Hematopoietic multipotent progenitor cell treated with erythropoietin and hydrocortisone succinate and interleukin-3 and kit ligand, for 15 days (in vitro differentiated cells): Measurements from ENCODE around the gene HIC1.

Source experiments
- DNase-seq: peaks from one replicate; pipeline ENCODE4 v3.0.0-alpha.2; 2015; ENCODE audit warnings: low spot score

The HIC1 gene

DNA sequence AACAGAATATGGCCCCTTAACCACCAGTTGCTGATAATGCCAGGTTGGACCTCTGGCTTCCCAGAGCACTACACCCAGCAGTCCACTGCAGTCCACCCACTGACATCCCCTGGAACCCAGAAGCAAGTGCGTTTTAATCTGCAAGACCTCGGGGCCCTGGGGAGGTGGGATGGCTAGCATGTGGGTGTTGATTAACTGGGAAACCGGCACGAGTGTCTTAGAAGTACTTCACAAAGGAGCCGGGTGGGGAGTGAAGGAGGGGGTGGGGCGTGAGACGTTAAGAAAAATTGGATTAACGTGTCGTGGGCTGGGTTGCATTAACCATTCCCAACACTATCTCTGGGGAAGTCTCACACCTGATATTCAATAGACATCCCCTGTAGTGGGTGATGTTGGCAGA lies 6.1 kb upstream of the HIC1 start:
- no peak for DNase-seq

DNA sequence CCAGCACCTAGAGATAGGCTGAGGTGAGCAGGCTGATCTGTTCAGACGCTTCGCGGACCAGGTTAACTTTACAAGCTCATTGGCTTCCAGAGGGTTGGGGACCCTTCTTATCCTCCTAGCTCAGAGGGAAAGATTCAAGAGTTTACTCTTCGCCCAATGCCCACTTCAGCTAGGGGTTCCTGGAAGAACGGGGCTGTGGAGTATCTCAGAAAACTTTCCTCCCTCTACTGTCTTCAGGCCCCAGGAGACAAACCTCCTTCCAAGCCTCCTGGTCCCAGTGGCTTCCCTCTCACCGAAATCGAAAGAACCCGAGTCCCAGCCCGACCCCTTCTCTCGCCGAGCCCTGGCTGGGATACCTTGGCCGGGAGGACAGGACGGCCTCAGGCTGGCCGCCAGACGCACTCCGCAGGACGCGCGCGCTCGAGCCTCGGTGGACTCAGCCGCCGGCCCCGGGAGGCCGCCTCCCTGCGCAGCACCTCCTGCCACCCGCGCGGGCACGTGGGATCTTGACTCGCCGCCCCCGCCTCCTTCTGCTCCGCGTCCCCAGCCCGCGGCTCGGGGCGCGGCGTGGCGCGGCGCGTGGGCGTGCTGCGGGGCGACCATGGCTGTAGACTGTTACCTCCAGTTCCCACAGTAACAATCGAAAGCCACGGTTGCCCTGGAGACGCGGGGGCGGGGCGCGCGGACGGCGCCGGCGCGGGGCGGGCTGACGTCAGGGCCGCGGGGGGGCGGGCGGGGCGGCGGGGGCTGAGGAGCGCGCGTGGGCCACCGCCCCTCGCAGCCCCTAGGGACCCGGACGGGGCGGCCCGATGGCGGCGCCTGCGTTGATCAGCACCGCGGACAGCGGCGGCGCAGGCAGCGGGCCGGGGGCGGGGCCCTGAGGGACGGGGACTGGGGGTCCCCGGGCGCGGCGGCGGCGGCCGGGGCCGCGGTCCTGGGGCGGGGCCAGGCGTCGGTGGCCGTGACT lies 5.3 kb upstream of the HIC1 start:
- DNase-seq = peak; percentile 87

DNA sequence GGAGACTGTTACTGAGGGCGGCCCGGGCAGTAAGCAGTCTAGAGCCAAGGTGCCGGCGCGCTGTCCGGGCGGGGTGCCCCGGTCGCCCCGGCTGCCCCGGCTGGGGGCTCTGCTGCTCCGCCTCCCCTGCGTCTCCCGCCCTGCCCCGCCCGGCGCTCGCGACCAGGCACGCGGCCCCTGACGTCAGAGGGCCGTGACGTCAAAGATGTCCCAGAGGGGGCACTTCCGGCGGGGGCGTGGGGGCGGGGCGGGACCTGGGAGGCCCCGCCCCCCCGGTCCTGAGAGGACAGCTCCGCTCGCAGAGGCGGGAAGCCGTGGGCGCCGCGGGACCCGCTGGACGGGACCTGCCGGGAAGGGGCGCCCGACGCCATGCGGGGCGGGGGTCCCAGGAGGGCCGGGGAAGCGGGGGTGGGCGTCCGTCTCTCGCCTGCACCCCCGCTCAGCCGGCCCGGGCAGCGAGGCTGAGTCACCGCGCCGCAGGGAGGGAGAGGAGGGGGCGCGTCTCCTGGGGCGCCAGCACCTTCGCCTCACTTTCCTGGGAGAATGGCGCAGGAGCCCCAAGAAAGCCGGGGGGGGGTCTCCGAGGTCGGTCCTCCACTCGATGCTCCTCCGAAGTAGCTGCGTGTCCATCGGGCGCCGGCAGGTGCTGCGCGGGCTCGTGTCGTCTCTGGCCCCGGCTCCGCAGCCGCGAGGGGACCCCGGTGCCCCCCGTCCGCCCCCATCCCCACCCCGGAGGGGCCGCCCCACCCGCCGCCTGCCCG lies 4.4 kb upstream of the HIC1 start:
- peak; percentile 74 for DNase-seq

DNA sequence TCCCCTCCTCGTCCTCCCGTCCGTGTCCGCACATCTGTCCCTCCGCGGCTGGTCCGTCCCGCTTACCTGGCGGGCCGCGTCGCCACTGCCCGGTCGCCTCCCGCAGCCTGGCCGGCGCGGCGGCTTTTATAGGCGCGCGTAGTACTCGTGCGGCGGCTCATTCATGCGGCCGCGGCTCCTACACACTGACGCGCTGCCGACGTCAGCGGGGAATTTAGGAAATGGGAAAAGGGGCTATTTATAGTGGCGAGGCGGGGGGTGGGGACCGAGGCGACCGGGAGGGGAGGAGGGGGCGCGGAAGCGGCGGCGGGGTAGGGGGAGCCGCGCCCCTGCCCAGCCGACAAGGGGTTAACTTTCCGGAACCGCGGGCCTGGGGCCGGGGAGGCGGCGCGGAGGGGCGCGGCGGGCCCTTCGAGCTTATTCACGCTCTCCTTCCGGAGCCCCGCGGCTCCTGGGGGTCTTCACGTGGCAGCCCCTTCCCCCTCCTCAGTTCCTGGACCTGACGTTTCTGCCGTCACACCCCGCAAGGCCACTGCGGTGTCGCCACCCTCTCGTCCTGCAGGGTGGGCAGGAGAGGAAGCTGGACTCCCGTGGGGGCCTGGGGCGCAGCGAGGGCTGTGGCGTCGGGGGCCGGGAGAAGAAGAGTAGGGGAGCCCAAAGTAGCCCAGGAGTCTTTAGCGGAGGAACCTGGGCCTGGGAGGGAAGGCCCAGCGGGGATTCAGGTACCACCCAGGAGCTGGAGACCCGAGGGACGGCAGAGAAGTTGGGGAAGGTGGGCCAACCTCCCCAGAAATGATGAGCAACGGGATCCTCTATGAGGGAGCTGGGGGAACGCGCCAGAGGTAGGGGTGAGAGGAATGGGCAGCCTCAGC lies 3.6 kb upstream of the HIC1 start:
- no peak for DNase-seq

DNA sequence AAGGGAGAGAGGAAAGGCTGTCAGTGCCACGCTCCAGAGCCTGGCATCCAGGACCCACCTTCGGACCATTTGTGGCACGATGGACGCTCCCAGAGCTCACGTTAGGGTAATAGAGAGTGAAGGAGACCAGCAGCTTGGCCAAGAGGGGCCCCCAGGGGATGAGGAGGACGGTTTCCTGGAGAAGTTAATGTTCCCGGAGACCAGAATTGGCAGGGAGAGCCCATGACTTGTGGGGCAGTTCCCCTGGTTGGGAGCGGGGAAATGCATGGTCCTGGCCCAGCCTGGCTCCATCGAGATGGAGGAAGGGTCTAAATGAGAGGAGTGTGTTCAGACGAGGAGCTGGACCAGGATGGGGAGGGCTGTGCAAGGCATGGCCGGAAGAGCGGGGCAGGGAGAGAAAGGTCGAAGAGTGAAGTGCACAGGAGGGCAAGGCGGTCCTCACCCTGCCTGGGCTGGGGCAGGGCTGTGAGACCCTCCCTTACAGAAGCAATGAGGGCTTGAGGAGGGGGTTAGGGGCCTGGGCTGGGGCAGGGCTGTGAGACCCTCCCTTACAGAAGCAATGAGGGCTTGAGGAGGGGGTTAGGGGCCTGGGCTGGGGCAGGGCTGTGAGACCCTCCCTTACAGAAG lies 2.9 kb upstream of the HIC1 start:
- DNase-seq = no peak

DNA sequence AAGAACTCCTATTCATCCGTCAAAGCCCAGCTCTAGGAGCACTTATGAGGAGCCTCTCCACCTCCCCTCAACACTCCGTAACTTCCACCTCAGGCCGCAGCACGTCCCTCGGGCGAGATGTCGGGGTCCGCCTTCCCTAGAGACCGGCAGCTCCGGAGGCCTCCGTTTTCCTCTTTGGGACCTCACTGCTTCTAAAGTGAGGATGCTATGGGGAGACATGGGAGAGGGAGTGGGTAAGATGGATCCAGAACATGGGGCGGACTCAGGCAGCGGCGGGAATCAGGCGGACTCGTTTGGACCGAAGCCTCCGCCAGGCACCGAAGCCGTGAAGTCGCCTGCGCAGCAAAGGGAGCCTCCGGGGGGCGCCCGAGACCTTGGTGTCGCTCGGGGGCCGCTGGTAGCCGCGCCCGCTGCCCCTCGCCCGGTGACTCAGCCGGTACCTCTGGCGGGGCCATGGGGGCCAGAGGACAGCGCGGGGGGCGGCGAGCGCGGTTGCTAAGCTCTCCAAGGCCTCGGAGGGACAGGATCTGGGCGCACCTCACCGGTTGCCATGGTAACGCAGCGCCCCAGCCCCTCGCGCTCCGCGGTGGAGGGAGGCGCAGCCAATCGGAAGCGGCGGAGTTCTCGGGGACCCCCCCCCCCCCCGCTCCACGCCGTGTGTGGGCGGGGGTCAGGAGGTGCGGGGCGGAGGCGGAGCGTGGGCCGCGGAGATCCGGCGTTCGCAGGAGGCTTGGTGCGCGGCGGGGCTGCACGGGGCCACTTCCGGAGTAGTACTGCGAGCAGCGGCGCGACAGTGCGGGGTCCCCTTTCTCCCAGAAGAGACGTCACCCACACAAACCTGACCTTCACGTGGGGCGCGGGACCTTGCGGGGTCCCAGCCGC lies 1.3 kb upstream of the HIC1 start:
- DNase-seq = no peak

DNA sequence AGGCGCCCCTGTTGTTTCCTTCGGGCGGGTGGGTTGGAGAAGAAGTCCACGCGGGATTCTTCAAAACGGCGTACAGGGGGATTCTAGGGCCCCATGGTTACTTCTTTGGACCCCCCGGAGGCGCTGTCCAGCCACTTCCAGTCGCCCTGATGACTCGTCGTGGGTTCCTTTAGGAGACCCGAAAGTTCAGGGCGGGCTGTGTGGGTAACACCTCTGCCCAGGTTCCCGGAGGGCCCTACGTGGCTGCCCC lies 716 bp upstream of the HIC1 start:
- no peak for DNase-seq

DNA sequence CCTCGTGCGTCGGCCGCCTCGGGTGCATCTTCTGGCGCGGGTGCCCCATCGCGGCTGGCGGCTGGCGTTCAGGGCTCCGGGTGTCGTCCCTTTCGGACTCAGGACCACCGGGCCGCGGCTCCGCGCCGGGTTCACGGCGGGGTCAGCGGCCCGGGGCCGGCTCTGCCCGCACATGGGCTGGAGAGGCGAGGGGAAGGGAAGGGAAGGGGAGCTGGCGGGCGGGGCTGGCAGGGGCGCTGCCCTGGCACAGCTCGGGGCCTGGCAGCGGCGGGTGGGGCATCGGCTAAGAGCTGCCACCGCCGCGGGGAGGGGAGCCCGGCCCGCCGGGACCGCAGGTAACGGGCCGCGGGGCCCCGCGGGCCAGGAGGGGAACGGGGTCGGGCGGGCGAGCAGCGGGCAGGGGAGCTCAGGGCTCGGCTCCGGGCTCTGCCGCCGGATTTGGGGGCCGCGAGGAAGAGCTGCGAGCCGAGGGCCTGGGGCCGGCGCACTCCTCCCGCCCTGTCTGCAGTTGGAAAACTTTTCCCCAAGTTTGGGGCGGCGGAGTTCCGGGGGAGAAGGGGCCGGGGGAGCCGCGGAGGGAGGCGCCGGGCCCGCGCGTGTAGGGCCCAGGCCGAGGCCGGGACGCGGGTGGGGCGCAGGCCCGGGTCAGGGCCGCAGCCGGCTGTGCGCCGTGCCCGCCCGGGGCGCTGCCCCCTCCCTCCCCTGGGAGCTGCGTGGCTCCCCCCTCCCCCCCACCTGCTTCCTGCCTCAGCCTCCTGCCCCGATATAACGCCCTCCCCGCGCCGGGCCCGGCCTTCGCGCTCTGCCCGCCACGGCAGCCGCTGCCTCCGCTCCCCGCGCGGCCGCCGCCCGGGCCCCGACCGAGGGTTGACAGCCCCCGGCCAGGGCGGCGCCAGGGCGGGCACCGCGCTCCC lies 646 bp downstream of the HIC1 start:
- no peak for DNase-seq

DNA sequence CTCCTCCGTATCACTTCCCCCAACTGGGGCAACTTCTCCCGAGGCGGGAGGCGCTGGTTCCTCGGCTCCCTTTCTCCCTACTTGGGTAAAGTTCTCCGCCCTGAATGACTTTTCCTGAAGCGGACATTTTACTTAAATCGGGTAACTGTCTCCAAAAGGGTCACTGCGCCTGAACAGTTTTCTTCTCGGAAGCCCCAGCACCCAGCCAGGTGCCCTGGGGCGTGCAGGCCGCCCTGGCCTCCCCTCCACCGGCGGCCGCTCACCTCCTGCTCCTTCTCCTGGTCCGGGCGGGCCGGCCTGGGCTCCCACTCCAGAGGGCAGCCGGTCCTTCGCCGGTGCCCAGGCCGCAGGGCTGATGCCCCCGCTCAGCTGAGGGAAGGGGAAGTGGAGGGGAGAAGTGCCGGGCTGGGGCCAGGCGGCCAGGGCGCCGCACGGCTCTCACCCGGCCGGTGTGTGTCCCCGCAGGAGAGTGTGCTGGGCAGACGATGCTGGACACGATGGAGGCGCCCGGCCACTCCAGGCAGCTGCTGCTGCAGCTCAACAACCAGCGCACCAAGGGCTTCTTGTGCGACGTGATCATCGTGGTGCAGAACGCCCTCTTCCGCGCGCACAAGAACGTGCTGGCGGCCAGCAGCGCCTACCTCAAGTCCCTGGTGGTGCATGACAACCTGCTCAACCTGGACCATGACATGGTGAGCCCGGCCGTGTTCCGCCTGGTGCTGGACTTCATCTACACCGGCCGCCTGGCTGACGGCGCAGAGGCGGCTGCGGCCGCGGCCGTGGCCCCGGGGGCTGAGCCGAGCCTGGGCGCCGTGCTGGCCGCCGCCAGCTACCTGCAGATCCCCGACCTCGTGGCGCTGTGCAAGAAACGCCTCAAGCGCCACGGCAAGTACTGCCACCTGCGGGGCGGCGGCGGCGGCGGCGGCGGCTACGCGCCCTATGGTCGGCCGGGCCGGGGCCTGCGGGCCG lies 1.6 kb downstream of the HIC1 start:
- no peak for DNase-seq

DNA sequence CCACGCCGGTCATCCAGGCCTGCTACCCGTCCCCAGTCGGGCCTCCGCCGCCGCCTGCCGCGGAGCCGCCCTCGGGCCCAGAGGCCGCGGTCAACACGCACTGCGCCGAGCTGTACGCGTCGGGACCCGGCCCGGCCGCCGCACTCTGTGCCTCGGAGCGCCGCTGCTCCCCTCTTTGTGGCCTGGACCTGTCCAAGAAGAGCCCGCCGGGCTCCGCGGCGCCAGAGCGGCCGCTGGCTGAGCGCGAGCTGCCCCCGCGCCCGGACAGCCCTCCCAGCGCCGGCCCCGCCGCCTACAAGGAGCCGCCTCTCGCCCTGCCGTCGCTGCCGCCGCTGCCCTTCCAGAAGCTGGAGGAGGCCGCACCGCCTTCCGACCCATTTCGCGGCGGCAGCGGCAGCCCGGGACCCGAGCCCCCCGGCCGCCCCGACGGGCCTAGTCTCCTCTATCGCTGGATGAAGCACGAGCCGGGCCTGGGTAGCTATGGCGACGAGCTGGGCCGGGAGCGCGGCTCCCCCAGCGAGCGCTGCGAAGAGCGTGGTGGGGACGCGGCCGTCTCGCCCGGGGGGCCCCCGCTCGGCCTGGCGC lies 2.4 kb downstream of the HIC1 start:
- DNase-seq = no peak

DNA sequence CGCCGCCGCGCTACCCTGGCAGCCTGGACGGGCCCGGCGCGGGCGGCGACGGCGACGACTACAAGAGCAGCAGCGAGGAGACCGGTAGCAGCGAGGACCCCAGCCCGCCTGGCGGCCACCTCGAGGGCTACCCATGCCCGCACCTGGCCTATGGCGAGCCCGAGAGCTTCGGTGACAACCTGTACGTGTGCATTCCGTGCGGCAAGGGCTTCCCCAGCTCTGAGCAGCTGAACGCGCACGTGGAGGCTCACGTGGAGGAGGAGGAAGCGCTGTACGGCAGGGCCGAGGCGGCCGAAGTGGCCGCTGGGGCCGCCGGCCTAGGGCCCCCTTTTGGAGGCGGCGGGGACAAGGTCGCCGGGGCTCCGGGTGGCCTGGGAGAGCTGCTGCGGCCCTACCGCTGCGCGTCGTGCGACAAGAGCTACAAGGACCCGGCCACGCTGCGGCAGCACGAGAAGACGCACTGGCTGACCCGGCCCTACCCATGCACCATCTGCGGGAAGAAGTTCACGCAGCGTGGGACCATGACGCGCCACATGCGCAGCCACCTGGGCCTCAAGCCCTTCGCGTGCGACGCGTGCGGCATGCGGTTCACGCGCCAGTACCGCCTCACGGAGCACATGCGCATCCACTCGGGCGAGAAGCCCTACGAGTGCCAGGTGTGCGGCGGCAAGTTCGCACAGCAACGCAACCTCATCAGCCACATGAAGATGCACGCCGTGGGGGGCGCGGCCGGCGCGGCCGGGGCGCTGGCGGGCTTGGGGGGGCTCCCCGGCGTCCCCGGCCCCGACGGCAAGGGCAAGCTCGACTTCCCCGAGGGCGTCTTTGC lies 3.1 kb downstream of the HIC1 start:
- DNase-seq = no peak

DNA sequence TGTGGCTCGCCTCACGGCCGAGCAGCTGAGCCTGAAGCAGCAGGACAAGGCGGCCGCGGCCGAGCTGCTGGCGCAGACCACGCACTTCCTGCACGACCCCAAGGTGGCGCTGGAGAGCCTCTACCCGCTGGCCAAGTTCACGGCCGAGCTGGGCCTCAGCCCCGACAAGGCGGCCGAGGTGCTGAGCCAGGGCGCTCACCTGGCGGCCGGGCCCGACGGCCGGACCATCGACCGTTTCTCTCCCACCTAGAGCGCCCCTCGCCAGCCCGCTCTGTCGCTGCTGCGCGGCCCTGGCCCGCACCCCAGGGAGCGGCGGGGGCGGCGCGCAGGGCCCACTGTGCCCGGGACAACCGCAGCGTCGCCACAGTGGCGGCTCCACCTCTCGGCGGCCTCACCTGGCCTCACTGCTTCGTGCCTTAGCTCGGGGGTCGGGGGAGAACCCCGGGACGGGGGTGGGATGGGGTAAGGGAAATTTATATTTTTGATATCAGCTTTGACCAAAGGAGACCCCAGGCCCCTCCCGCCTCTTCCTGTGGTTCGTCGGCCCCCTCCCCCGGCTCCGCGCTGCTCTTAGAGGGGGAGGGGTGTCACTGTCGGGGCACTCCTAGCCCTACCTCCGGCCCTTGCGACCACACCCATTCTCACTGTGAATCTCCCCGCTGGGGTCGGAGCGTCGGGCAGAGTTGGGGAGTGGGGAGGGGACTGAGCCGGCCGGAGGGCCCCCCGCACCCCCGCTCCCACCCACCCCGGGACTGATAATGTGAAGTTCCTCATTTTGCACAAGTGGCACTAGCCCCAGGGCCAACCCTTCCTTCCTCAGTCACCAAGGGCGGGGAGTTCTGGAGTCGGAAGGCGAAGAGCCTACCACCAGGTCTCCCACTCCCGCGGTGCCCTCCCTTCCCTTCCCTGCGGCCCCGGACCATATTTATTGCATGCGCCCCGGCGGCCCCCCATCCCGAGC lies 4.0 kb downstream of the HIC1 start:
- DNase-seq = peak; percentile 72

DNA sequence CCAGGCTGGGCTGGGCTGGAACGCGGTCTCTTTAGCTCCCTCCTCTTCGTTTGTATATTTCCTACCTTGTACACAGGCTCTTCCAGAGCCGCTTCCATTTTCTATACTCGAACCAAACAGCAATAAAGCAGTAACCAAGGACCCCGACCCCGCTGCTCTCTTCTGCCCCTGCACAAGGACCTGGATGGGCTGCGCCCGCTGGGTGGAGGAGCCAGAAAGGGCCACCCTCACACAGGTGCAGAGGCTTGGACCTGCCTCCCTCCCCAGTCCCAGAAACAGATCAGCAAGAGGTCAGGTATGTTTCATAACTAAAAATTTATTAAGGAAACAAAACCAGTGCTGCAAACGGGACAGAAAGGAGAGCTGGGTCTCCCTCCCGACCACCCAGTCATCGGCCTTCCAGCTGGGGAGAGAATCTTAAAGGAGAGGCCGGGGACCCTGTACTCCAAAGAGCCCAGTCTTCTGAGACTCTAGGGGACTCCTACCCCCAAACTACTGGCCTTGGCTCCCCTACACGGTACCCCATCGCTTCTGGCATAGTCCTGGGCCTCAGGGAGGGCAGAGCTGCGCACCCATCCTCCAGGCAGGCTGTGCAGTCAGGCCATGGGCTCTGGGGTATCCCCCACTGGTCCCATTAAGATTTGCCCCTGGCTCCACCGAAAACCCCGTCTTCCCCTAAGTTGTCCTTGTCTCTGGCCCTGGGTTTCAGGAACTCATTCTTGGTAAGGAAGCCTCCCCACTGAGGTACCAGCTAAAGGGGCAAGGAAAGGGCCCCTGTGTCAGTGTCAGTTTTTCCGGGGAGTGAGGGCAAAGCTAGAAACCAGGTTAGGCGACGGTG lies 4.9 kb downstream of the HIC1 start:
- no peak for DNase-seq

DNA sequence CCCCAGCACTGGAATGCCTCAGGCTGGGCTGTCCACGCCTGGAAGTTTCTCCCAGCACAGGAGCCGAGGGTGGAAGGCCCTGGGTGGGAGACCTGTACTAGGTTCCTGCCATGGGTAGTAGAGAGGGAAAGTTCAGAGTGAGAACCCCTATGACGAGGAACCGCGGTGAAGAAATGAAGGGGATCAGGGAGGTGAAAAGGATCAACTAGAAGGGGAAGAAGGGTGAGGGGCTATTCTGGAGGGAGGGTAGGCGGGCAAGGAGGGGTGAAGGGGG lies 5.4 kb downstream of the HIC1 start:
- DNase-seq = no peak

DNA sequence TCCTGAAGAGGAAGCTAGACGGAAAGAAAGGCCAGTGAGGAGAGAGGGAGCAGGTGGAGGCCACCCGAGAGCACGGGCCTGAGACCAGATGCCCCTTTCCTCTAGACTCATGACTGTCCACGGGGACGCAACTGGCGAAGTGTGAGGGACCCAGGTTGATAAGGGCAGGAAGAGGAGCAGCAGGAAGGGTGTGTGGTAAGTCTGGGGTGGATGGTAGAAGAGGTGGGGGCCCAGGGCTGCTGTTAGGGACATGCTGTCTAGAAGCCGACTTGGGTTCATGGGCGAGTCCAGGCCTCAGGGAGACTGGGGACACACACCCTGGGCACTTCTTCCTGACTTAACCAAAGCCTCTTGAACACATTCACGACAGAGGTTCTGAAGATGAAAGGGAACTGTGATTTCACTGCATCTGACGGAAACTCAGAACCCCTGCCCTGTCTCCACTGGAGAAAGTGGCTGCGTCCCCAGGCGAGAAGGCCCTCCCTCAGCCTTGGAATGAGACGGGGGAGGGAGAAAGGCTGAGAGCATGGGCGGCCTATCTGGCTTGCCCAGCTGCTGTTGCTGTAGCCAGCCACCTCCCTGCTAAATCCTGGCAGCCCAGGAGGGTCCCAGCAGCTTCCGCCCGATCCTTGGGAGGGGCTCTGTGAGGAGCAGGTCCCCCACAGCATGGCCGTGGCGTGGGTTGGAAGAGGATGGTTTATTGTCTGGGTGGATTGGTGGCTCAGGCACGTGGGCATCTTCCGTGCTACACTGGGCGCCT lies 6.0 kb downstream of the HIC1 start:
- no peak for DNase-seq
